Epidermal melanocyte (primary cell): Measurements from ENCODE around the gene SLC12A4.

ENCODE experiments used
- DNase-seq: peaks from one replicate; pipeline ENCODE4 v3.0.0; 2011; ENCODE audit warnings: low spot score; ENCODE audit not compliant: insufficient read length

Gene SLC12A4

DNA sequence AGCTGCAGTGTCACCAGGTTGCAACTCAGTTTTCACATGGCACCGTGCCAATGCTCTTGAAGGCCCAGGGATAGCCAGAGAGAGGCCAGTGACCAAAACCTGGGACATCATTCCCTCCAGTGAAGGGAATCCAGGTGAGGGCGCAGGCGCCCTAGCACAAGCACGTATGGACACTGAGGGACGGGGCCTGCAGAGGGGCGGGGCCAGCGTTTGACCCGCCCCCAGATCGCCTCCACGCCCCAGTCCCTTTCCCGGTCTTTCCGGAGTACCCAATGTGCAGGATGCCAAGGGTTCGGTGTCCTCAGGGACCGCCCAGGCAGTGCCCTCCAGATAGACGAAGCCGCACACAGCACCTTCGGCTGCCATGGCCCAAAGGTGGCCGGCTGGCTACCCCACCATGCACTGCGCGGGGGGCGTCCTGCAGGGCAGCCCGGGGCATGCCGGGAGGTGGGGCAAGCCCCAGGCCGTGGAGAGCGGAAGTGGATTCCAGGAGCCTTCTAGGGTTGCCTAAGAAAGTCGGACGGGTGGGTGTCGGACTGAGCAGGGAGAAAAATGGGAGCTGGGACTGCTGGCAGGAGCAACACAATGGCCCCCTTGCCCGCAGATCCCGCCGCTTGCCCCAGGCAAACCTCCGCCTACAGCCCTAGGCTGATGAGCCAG, 4.6 kb downstream of the SLC12A4 start:
- DNase-seq = no peak

DNA sequence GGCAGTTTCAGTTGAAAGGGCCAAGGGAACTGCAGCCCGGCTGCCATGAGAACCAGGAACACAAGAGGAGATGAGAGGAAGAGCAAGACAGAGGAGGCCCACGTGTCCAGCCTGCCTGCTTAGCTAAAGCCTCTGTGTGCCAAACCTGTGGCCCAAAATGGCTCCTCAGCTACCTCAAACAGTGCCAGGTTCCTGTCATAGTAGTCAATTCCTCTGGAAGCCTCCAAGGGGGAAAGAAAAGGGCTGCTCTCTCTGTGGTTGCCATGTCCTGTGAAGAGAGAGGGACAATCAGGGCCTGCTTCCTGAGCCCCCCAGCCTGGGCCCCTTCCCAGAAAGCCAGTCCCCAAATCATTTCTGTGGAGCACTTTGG, 5.2 kb downstream of the SLC12A4 start:
- no peak for DNase-seq

DNA sequence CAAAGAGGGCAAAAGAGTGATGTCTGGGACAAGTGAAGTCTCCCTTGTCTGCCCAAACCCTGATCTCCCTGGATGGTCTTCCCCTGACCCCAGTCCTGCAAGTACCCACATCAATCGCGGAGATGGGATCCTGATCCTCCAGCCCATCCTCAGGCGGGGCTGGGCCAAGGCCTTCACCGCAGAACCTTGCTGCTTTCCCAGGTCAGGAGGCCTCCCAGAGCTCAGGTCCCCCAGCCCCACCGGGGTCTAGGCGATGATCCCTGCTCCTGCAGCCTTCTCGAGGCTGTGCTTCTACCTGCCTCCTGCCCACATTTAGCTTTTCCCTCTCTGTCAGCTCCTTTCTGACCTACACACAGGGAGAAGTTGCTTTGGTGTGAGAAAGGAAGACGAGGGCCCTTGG, 6.3 kb downstream of the SLC12A4 start:
- DNase-seq = no peak

DNA sequence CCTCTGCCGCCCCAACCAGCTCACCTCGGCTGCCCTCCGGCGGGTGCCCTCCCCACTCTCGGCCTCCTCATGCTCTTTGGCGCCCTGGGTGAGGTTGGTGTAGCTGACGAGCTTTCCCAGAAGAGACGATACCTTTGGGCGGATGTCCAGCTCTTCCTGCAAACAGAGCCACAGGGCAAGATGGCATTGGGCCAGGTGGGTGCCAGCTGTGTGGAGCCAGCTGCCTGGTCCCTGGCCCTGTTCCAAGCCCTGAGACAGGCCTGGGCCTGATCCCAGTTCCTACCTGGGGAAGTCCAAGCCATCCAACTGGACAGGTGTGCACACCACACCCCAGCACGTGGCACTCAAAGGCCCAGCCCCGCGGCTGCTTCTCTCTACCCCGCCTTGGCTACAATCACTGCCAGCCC, 6.9 kb downstream of the SLC12A4 start:
- no peak for DNase-seq

DNA sequence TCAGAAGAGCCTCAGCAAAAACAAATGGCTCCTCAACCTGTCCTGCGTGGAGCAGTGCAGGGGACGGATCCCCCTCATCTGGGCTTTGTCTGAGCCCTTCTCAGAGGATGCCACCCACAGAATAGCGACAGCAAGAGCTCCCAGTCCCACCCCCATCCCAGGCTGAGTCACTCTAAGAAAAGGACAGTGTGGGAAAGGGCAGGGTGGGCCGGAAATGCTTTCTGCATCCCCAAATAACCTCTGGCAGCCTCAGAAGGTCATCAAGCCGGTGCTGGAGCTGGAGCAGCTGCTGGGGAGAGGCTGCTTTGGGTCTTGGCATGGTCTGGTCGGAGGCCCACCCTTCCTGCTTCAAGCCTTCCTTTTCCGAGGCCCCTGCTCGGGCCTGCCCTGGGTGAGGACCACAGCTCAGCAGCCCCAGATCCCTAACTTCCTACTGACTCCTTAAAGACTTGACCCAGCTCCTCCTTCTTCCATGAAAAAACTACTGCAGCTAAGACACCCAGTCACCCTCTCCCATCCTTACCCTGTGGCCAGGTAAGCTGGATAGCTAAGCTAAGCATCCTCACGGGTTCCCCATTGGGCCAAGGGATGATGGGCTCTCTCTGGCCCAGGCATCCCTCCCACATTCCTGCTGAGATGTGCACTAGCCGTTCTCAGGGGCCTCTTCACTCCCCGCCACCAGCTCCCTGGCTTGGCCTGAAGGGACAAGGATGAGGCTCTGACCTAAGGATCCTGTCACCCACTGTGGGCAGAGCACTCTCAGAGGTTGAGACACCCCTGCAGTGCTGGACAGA, 8.7 kb downstream of the SLC12A4 start:
- DNase-seq = no peak

DNA sequence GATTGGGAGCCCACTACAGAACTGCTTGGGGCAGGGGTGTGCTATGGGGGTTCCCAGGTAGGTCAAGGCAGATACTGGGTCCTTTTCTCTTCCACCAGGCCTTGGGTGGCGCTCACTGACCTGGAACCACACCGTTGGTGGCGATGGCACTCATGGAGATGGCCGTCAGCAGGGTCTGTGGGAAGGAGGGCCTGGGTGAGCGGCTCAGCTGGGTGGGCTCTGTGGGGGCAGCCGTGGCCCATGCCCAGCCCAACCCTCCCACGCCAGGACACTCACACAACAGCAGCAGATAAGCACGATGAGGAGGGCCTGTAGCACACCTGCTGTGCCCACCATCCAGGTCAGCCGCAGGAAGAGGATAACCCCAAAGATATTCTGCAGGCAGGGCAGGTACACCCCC, 10.8 kb downstream of the SLC12A4 start:
- DNase-seq = no peak

DNA sequence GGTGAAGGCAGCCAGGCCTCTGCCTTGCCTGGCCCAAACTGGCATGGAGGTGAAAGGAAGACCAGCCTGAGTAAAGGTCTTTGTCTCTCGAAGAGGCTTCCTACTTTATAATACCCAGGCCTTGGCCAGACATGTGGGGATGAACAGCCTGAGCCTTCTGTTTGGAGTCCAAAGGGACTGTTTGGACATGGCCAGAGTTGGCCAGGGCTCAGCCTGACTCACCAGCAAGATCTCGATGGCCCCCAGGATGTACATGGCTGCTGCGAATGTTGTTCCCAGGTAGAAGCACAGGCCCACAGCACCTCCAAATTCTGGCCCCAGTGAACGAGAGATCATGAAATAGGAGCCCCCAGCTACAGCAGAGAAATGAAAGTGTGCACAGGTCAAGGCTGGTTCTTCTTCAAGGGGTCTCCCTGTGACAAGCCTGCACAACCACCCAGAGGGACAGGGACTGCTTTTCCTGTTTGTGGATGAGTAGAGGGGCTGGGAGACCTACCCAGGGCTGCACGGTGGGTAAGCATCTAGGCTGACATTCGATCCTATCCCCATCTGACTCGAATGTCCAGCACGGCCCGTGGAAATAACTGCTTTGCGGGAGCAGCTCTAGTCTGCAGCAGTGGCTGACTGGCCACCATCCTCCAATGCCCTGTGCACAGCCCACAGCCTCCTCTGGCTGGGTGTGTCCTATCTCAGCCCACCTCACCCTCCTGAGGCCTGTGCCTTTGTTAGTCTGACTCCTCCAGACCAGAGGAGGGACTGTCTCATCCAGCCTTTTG, 13.8 kb downstream of the SLC12A4 start:
- no peak for DNase-seq

DNA sequence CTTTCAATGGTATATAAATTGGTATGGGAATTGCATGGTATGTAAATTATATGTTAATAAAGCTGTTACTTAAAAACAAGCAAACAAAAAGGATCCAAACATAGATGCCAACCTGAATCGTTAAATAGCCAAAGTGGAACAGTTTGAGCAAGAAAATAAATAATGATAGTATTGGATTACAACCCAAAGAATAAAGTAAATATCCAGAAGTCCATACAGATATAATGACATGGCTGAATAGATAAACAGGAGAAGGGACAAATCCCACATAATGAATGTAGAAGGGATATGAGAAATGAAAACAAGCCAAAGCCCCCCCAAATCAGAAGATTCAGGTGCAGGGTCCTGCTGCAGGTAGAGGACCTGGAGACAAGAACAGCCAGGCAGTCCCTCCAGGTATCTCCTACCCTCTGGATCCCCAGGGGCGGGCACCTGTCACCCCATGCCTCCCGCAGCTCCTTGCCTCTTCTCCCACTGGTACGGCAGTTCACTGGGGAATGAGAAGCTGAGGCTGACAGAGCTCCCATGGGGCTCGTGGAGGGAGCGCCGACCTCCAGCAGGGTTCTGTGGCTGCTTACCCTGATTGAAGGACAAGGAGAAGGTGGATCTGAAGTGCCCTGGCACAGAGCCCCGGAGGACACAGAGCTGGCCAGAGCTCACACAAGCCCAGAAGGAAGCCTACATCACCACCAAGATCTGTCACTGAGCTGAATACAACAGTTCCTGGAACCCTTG, 14.6 kb downstream of the SLC12A4 start:
- DNase-seq = no peak

DNA sequence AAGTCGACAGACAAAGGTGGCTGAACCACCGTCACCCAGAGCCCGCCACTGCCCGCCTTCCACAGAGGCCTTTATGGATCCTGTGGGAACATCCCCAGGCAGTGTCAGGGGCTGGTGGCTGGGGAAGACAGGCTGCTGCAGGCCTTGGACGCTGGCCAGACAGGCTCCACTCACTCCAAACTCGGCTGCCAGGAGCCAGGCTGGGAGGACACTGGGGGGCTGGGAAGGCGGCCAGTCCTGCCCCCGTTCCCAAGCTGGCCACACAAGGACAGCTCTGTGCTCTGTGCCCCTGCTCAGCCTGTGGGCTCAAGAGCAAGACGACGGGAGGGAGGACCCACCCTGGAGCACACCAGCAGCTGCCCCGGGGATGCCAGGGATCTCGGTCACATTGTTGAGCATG, 17.0 kb downstream of the SLC12A4 start:
- no peak for DNase-seq

DNA sequence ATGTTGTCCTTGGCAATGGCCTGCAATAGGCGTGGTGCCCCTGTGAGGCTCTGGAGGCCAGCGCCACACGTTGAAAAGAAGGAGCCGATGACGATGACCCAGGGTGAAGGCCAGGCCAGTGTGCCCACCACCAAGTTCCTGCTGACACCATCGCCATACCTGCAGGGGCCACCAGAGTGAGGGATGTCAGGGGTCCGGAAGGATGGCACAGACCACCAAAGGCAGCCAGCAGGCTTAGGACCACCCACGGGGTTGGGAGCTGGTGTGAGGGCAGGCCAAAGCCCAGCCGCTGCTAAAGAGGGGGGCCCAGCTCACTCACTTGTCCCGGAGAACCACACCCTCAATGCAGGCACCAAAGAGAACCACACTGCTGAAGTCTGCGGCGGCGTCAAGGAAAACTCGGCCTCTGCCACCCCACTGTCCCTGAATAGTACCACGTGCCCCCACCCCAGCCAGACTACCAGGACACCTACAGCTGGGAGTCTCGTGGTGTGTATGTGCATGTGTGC, 18.0 kb downstream of the SLC12A4 start:
- DNase-seq = no peak

DNA sequence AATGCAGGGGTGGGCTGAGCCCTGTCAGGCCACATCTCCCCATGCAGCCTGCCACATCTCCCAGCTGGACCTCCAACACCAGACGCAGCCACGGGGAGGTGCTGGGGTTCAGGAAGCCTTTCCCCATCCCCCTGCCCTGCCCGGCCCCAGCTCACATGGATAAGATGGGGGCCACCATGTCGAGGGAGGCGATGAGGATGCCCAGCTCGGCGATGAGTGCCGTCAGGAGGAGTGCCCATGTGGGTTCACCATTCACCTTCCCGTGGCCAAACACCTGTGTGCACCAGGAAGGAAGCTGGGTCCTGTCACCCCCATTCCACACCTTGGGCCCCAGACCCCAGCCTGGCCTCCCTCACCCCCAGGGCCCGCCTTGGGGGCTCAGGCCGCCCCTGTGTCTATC, 18.8 kb downstream of the SLC12A4 start:
- no peak for DNase-seq

DNA sequence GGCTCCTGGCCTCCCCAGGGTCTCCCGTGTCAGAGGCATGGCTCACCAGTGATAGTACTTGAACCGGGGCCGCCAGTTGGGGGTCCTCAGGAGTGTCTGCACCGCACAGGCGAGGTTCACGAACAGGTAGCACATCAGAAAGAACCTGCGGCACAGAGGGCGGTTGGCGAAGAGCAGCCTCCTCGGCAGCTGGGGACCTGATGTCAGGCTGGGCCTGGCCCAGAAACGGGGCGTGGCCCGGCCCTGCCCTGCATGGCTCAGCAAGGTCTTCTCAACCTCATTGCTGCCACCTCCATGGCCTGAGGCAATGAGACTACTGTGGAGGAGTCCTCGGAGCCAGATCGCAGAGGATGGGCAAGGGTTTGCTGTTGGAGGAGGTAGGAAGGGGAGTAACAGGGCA, 20.4 kb downstream of the SLC12A4 start:
- no peak for DNase-seq

DNA sequence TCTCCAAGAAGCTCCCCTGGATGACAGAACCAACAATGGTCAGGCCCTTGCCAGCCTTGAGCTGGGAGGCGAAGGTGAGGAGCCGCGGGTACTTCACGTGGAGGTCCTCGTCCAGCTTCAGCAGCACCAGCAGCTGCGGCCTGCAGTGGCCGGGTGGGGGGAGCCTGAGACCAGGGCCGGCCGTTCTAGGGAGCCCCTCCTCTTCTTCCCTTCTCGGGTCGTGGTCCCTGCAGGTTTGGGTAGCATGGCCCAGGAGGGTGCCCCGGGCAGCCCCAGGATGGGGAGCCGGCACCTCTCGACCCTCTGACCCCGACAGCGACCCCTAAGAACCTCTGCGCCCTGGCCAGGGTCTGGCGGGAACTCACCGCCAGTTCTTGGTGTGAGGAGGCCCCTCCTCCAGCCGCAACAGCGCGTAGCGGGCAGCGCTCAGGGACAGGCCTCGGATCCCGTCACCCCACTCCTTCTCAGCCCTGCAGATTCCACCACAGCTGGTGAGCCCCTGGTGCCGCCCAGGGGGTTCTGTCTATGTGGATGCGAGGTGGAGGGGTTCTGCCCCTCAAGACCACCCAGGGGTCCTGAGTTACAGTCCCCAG, 21.4 kb downstream of the SLC12A4 start:
- no peak for DNase-seq

DNA sequence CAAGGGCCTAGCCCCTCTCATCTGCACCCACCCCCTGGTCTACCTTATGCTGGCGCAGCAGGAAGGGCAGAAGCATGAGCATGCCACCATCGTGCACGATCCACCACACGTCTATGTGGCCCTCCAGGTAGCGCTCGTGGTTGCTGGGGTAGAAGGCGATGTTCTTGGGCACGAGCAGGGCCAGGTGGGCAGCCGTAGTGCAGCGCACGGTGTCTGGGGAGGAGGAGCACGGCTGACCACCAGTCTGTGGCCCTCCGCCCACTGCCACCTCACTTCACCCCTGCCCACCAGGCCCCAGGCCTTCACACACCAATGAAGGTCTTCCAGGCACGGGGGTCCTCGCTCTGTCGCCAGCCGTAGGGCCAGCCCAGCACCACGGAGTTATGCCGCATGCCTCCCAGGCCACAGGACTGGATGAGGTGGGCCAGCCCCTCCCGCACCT, 22.3 kb downstream of the SLC12A4 start:
- no peak for DNase-seq

DNA sequence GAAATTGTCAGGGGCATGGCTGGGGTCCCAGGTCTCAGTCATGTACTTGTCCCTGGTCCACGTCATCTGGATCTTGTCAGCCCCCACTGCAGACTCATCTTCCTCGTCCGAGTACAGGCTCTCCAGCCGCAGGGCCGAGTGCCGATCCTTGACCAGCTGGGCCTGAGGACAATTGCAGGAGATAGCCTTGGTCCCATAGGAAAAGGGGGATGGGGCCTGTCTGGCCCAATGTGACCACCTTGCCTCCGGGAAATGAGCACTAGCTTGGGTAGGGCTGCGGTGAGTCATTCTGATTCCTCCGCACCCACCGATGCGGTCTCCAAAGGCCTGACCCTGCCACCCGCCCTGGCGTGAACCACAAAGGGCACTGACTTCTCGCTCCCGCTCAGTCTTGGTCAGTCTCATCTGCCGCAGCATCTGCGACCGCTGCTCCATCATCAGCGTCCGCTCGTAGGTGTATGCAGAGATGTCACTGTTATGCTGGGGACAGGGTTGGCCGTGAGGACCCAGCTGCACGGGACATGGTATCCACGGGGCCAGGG, 23.0 kb downstream of the SLC12A4 start:
- DNase-seq = no peak

DNA sequence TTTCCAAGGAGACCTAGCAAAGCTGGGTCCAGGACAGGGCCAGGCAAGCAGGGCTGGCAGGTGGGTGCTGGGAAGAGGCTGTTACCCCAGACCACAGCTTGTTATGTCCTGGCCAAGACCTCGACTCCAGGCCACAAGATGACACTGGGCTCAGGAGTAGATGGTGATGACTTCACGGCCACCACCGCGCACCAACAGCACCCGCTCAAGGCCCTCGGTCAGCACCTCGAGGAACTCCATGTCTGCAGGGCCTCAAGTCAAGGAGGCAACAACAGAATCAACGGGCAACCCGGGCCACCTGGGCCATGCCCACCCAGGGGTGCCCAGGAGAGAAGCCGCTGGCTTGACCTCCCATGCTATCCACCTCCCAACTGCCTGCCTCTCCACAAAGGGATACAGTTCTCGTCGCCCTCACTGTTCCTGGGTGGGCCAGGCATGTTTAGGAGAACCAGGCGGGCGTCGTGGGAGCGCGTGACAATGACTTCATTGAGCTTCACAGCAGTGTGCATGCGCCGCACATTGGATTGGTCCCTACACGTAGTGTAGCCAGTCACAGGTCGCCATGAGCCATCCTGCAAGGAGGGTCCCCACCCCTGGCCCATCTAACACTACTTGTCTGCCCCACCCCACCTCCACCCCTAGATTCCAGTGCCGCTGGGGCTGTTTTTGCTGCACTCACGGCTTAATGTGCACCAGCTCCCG, 23.6 kb downstream of the SLC12A4 start:
- no peak for DNase-seq

DNA sequence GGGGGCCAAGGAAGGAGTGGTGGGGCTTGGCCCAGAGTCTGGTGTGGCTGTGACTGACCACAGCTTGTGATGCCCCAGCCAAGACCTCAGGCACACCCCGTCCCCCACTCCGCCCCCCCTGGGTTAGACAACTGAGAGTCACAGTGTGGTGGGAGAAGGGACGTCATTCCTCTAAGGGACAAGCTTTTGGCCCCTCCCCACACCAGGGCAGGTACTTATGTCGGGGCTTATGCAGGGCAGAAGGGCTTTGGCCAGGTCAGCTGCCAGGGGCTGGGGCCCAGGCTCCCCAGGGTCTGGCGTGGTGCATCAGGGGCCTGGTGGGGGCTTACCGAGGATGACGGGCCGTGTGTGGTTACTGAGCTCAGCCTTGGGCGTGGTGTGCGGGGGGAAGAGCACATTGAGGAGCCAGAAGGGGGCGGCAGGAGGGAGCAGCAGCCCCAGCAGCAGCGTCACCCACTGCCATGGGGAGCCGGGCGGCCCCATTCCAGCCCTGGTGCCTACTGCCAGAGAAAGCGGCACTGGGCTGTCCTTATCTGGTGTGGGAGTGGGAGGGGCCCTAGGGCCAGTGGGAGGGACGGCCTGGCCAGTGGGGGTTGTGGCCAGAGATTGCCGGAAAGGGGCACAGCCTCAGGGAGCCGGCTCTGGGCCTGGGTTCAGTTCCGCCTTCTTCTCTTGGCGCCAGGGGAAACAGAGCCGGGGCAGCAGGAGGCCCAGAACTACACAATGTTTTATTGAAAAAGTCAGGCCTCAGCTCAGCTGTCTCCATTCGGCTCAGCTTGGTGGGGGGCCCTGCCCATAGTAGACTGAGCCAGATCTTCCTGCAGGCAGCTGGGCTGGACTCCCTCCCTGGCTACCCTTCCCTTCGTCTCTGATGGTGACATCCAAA, 24.6 kb downstream of the SLC12A4 start, which contains the start of gene LCAT:
LCAT (minus strand) TSS at position 502 of the 886 bp plus-strand sequence; CDS start at position 483, 19 bp downstream.
- no peak for DNase-seq

DNA sequence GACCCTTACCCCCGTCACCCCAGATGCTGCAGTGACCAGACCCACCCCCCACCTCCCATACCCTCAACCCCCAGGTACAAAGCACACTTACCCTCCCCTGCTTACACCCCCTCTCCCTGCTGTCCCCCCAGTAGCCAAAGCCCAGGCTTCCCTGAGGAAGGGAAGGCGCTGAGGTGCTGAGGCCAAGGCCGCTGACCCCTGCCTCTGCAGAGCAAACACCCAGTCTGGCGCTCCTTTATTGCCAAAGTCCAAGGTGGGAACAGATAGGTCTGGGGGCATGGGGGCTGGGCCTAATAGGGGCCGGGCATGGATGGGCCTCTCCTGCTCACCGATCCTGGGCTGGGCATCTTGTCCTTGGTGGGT, 25.2 kb downstream of the SLC12A4 start:
- DNase-seq = no peak
